Measurements from ENCODE around the gene BEGAIN. TPM values are rescaled to one million over a fixed set of nuclear protein-coding genes. Genes with fewer than 3 reads are reported as not detected.

BEGAIN gene
- total and polyA plus RNA-seq, 12 donors = 0.20 to 4.3 (median 0.83) TPM

GRCh38 chr14:100504372-100505078 lies 82.7 kb downstream of the BEGAIN start:
- Histone ChIP-seq H3K4me1 (no peaks in the 10 kb centered on the region), H3K9me3 (peaks cover 0 to 34% (median 20%) of the 10 kb centered on the region in 11 donors), H3K27me3 (no peaks in the 10 kb centered on the region), H3K27ac (no peak overlapping the region), H3K36me3 (no peaks in the 10 kb centered on the region), H3K4me3 (no peak overlapping the region)
- intact Hi-C loops (cut with DNase I) = no loop called here
- TF ChIP-seq CTCF (IDR thresholded peaks at IDR 0.05) = no peak
- 90 to 92% methylated on average over 3 of the region's 3 CpGs for WGBS, 2 donors
- no peak for ATAC-seq
- DNase-seq = no peak

GRCh38 chr14:100503251-100503650 lies 84.0 kb downstream of the BEGAIN start:
- Histone ChIP-seq H3K4me3 (no peak overlapping the region), H3K4me1 (no peaks in the 10 kb centered on the region), H3K36me3 (no peaks in the 10 kb centered on the region), H3K27me3 (no peaks in the 10 kb centered on the region), H3K9me3 (peaks cover 0 to 34% (median 20%) of the 10 kb centered on the region in 11 donors), H3K27ac (no peak overlapping the region)
- TF ChIP-seq CTCF (IDR thresholded peaks at IDR 0.05) = no peak
- intact Hi-C loops (cut with DNase I) = no loop called here
- no peak for ATAC-seq
- DNase-seq = no peak
- WGBS, 2 donors = 83 to 88% methylated on average over 7 of the region's 7 CpGs

GRCh38 chr14:100502622-100503220 lies 84.5 kb downstream of the BEGAIN start:
- Histone ChIP-seq H3K9me3 (peaks cover 0 to 34% (median 20%) of the 10 kb centered on the region in 11 donors), H3K4me3 (no peak overlapping the region), H3K27ac (no peak overlapping the region), H3K36me3 (no peaks in the 10 kb centered on the region), H3K4me1 (no peaks in the 10 kb centered on the region), H3K27me3 (no peaks in the 10 kb centered on the region)
- no peak for TF ChIP-seq CTCF (IDR thresholded peaks at IDR 0.05)
- no peak for DNase-seq
- no peak for ATAC-seq
- WGBS, 2 donors = 94 to 95% methylated on average over 10 of the region's 10 CpGs
- intact Hi-C loops (cut with DNase I) = no loop called here

GRCh38 chr14:100500128-100500527 lies 87.1 kb downstream of the BEGAIN start:
- Histone ChIP-seq H3K36me3 (no peaks in the 10 kb centered on the region), H3K27ac (no peak overlapping the region), H3K27me3 (no peaks in the 10 kb centered on the region), H3K4me1 (no peaks in the 10 kb centered on the region), H3K9me3 (peaks cover 0 to 23% (median 12%) of the 10 kb centered on the region in 11 donors), H3K4me3 (no peak overlapping the region)
- no peak for ATAC-seq
- WGBS, 2 donors = 84 to 93% methylated on average over 9 of the region's 9 CpGs
- intact Hi-C loops (cut with DNase I) = no loop called here
- no peak for TF ChIP-seq CTCF (IDR thresholded peaks at IDR 0.05)
- no peak for DNase-seq
